AG09309 (cell line): ENCODE data around the gene MMP24.

Experiments
- DNase-seq: peaks from one replicate; pipeline ENCODE4 v3.0.0-alpha.2; 2010; ENCODE audit warnings: low read depth
- H3K4me3 ChIP-seq: 2 replicates; pipeline ENCODE4 v1.5.1; 2011; ENCODE audit warnings: mild to moderate bottlenecking, low read depth, low read length, moderate library complexity; ENCODE audit not compliant: control insufficient read depth
- TF ChIP-seq, protein P1 (sequence below): IDR thresholded peaks from 2 replicates; pipeline ENCODE4 v1.5.1; 2011; ENCODE audit warnings: mild to moderate bottlenecking, low read depth, low read length, inconsistent platforms; ENCODE audit not compliant: insufficient read depth, control insufficient read depth; ENCODE audit errors: missing control alignments

MMP24 gene

DNA sequence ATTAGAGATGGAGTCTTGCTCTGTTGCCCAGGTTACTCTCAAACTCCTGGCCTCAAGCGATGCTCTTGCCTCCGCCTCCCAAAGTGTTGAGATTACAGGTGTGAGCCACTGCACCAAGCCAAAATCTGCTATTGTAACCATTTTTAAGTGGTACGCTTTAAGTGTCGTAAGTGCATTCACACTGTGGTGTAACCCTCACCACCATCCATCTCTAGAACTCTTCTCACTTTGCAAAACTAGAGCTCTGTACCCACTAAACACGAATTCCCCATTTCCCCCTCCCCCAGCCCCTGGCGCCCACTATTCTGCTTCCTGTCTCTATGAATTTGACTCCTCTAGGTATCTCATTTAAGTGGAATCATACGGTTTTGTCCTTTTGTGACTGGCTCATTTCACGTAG, 68.6 kb downstream of the MMP24 start:
- TF ChIP-seq, protein P1, sequence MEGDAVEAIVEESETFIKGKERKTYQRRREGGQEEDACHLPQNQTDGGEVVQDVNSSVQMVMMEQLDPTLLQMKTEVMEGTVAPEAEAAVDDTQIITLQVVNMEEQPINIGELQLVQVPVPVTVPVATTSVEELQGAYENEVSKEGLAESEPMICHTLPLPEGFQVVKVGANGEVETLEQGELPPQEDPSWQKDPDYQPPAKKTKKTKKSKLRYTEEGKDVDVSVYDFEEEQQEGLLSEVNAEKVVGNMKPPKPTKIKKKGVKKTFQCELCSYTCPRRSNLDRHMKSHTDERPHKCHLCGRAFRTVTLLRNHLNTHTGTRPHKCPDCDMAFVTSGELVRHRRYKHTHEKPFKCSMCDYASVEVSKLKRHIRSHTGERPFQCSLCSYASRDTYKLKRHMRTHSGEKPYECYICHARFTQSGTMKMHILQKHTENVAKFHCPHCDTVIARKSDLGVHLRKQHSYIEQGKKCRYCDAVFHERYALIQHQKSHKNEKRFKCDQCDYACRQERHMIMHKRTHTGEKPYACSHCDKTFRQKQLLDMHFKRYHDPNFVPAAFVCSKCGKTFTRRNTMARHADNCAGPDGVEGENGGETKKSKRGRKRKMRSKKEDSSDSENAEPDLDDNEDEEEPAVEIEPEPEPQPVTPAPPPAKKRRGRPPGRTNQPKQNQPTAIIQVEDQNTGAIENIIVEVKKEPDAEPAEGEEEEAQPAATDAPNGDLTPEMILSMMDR, result no peak
- DNase-seq, result no peak

DNA sequence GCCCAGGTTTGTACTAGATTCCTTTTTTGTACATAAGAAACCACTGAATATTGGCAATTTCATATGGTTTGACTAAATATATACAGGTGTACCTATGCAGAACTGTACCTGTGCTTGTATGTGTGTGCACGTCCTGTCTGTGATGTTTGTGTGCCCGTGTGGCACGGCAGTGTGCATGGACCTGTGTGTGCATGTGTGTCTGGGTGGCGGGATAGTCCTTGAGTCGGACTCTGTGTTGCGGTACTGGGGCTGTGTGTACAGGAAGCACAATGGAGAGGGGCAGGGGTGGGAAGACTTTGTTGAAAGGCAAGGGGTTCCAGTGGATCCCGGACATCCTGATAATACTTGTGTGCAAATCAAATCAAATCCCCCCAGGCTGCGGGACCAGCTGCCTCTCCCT, 69.2 kb downstream of the MMP24 start:
- no peak for DNase-seq
- no peak overlapping the region for H3K4me3 ChIP-seq
- TF ChIP-seq, protein P1, result no peak

More for the DNA sequence above, 68.6 kb downstream of the MMP24 start:
- no peak overlapping the region for H3K4me3 ChIP-seq

DNA sequence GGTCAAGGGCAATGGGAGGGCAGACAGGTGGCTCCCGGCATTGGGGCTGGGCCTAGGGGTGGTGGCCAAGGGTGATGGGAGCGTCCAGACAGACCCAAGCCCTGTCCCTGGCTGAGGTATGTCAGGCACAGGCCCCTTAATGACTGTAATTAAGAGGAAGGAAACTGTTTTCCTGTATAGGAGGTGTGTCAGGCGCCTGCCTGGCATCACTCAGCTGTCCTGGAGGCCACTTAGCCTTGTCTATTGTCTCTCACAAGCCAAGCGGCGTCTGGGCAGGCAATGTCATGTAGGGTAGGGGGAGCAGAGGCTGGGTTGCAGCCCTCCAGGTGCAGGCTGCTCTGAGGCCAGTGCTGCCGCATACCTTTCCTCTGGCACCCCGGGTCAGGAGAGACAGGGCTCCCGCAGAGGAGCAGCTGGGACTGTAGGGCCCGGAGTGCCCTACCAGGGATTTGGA, 69.6 kb downstream of the MMP24 start:
- DNase-seq, result no peak
- TF ChIP-seq, protein P1, result no peak
- no peak overlapping the region for H3K4me3 ChIP-seq

DNA sequence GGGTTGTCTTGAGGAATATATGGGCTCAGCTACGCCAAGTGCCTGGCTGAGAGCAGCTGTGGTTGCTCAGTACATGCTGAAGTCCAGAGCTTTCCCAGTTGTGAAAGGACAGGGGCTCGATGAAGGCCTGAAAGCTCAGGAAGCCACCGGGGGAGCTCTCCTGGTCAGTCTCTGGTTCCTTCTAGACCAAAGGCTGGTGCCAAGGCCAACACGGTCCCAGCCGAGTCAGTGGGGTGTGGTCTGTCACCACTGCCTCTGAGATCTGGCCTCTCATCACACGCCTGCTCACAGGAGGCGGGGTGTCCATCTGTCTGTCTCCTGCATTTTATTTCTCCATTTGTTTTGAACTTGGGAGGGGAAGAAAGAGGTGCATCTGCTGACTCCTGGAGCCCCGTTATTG, 70.7 kb downstream of the MMP24 start:
- no peak for DNase-seq
- TF ChIP-seq, protein P1, result peak; percentile 17
- H3K4me3 ChIP-seq, result no peak overlapping the region

DNA sequence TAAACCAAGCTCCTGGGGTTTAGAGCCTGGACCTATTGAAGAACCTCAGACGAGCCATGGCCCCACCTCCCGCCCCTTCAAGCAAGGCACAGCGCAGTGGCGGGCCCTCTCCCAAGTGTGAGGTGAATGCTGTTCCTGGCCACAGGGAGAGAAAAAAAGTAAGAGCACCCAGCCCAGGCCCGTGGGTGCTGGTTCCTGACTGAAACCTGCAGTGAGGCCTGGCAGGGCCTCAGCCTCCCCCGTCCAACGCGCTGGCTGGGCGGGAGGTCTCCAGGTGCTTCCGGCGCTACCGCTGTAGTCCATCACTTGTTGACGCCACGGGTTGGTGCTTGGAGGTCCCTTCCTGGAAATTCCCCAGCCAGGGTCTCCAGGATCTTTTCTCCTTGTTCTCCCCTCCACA, 71.2 kb downstream of the MMP24 start:
- TF ChIP-seq, protein P1, result no peak
- no peak for DNase-seq
- no peak overlapping the region for H3K4me3 ChIP-seq

DNA sequence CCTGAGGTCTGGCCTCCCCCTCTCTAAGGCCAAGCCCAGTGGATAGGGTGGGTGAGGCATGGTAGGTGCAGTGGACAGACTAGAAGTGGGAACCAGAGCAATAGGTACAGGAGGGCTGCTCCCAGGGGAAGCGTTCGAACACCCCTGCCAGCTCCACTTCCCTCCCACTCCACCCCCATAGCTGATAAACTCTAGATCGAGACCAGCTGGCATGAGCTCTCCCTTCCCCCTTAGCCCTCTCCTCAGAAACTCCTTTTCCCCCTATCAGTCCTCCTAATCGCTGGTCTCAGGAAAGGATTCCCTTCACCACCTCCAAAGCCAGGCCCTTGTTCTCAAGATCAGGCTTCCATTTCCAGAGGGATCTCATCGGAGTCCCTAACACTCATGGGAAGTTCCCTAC, 71.8 kb downstream of the MMP24 start:
- TF ChIP-seq, protein P1, result no peak
- DNase-seq, result no peak
- H3K4me3 ChIP-seq, result no peak overlapping the region

DNA sequence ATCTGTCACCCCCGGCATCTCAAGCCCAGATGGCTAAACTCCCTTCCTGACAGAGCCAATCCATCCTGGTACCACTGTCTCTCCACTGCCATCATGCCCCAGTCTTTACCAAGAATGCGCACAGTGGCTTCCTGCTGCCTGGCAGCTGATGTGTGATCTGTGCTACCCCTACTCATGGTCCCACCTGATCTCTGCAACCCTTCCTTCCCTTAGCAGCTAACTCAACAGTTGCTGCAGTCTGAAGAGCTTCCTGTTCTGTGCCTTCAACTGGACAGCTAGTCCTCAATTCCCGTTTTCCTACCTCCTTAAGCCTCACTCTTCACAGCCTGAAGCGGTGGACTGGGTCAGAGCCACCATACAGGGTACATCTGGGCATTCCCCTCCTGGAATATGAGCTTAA, 73.3 kb downstream of the MMP24 start:
- no peak overlapping the region for H3K4me3 ChIP-seq
- TF ChIP-seq, protein P1, result no peak
- DNase-seq, result no peak
